HepG2 (cell line): ENCODE data around the gene RNLS. TPM values are rescaled to one million over a fixed set of nuclear protein-coding genes. Genes with fewer than 3 reads are reported as not detected.

Experiments
- ATAC-seq: fragments of 200-7000 bp; cut with Tn5 transposase; 3 replicates; pipeline ENCODE4 v1.9.1; 2020; ENCODE audit warnings: mild to moderate bottlenecking, moderate library complexity
- BruUV-seq: library from RNA; stranded (reverse); fragments of 400-500 nt; replicated peaks from 2 replicates; lab custom pipeline; 2021; lab: Mats Ljungman, UMichigan
- CTCF ChIA-PET: fragments of 300-600 bp; formaldehyde crosslinking; extraction: SDS; loops from one replicate; lab custom pipeline; 2021; ENCODE audit warnings: low total read pairs, inconsistent platforms, low intra/inter-chr PET ratio; lab: Yijun Ruan, JAX
- POLR2A ChIA-PET: fragments of 350-600 bp; sonication (Branson Sonifier 250); formaldehyde crosslinking; loops from one replicate; lab custom pipeline; 2020; ENCODE audit warnings: antibody characterized with exemption, inconsistent platforms; lab: Yijun Ruan, JAX
- DNase-seq: peaks from one replicate; pipeline ENCODE4 v3.0.0-alpha.2; 2015; ENCODE audit warnings: low spot score
- FAIRE-seq: peaks from 3 replicates; lab custom pipeline; 2011; peaks lifted over from hg19 to GRCh38; lab: Jason Lieb, UNC
- H2AFZ ChIP-seq: one replicate; pipeline ENCODE4 v1.6.1; 2011; ENCODE audit warnings: low read length, inconsistent platforms
- H3K27ac ChIP-seq: fragments of 300-600 bp; 3 replicates; pipeline ENCODE4 v1.8.0; 2011; ENCODE audit warnings: mixed run types, mild to moderate bottlenecking, mixed read lengths, low read length, inconsistent platforms; ENCODE audit not compliant: insufficient read depth; ENCODE audit errors: extremely low read length
- H3K27me3 ChIP-seq, 2 experiments: fragments of 200-600 bp in 1 of 2; 2 replicates in 1 of 2; 3 replicates in 1 of 2; pipeline versions ENCODE4 v1.6.0 to v1.8.0; 2011; ENCODE audit warnings: low read length in 2 of 2, mild to moderate bottlenecking in 2 of 2, moderate library complexity in 2 of 2, inconsistent platforms in 1 of 2; ENCODE audit not compliant: insufficient read depth in 2 of 2, control insufficient read depth in 1 of 2
- H3K36me3 ChIP-seq, 2 experiments: fragments of 200-600 bp in 1 of 2; replicated peaks in 1 of 2; 2 replicates in 1 of 2; 3 replicates in 1 of 2; pipeline versions ENCODE4 v1.5.1 to v1.8.0; 2011; ENCODE audit warnings: low read length in 2 of 2, inconsistent platforms in 1 of 2; ENCODE audit not compliant: insufficient read depth in 2 of 2, control insufficient read depth in 1 of 2
- H3K4me1 ChIP-seq: 2 replicates; pipeline ENCODE4 v1.5.1; 2012; ENCODE audit warnings: low read length, inconsistent platforms; ENCODE audit not compliant: insufficient read depth
- H3K4me2 ChIP-seq: 2 replicates; pipeline ENCODE4 v1.6.0; 2011; ENCODE audit warnings: low read depth, low read length, inconsistent platforms
- H3K4me3 ChIP-seq, 3 experiments: fragments of 200-600 bp in 1 of 3; sonication (generic), shearing (Covaris generic) in 1 of 3; replicated peaks in 1 of 3; 2 replicates each; pipeline ENCODE4 v1.5.1; 2011 to 2016; ENCODE audit warnings: low read length in 3 of 3, inconsistent platforms in 2 of 3, low read depth in 2 of 3, mild to moderate bottlenecking in 2 of 3, control low read depth in 1 of 3, mixed read lengths in 1 of 3; ENCODE audit not compliant: insufficient read depth in 1 of 3
- H3K79me2 ChIP-seq: one replicate; pipeline ENCODE4 v1.6.1; 2011; ENCODE audit warnings: low read length, inconsistent platforms; ENCODE audit not compliant: insufficient read depth
- H3K9ac ChIP-seq: 2 replicates; pipeline ENCODE4 v1.6.0; 2011; ENCODE audit warnings: mild to moderate bottlenecking, low read depth, low read length, inconsistent platforms; ENCODE audit not compliant: insufficient read depth
- H3K9me3 ChIP-seq: 2 replicates; pipeline ENCODE4 v1.5.1; 2012; ENCODE audit warnings: mild to moderate bottlenecking, low read length
- H4K20me1 ChIP-seq: 2 replicates; pipeline ENCODE4 v1.6.0; 2011; ENCODE audit warnings: inconsistent platforms, mild to moderate bottlenecking, low read length, moderate library complexity; ENCODE audit not compliant: insufficient read depth
- AKAP8 ChIP-seq: sonication (generic); formaldehyde crosslinking; IDR thresholded peaks from 2 replicates; pipeline ENCODE4 v1.5.1; 2020; ENCODE audit warnings: mild to moderate bottlenecking, missing genetic modification reagents
- BATF2 ChIP-seq: sonication (generic); formaldehyde crosslinking; IDR thresholded peaks from 2 replicates; pipeline ENCODE4 v1.8.0; 2022; ENCODE audit warnings: mild to moderate bottlenecking, missing genetic modification reagents, moderate library complexity
- BCLAF1 ChIP-seq: fragments of 450-650 bp; IDR thresholded peaks from 2 replicates; pipeline ENCODE4 v1.6.1; 2017; ENCODE audit warnings: mild to moderate bottlenecking
- FOSL1 ChIP-seq: sonication (generic); formaldehyde crosslinking; IDR thresholded peaks from 2 replicates; pipeline ENCODE4 v1.9.0; 2021; ENCODE audit warnings: missing genetic modification reagents, borderline replicate concordance
- GATA4 ChIP-seq: sonication (generic); IDR thresholded peaks from 2 replicates; pipeline ENCODE4 v1.6.1; 2016; ENCODE audit warnings: antibody characterized with exemption, low read depth, borderline replicate concordance
- GLI4 ChIP-seq: sonication (generic); formaldehyde crosslinking; IDR thresholded peaks from 2 replicates; pipeline ENCODE4 v1.5.1; 2020; ENCODE audit warnings: missing genetic modification reagents, mild to moderate bottlenecking, moderate library complexity, borderline replicate concordance
- POGK ChIP-seq: sonication (generic); formaldehyde crosslinking; conservative IDR thresholded peaks from 2 replicates; pipeline ENCODE4 v1.8.0; 2022; ENCODE audit warnings: mild to moderate bottlenecking, moderate library complexity, missing genetic modification reagents
- ZFP82 ChIP-seq: sonication (generic); formaldehyde crosslinking; IDR thresholded peaks from 2 replicates; pipeline ENCODE4 v1.5.1; 2020; ENCODE audit warnings: mild to moderate bottlenecking, missing genetic modification reagents, borderline replicate concordance
- ZMAT5 ChIP-seq: sonication (generic); formaldehyde crosslinking; IDR thresholded peaks from 2 replicates; pipeline ENCODE4 v1.5.0; 2020; ENCODE audit warnings: mild to moderate bottlenecking, low read depth, missing genetic modification reagents, borderline replicate concordance
- ZNF460 ChIP-seq: sonication (generic); formaldehyde crosslinking; IDR thresholded peaks from 2 replicates; pipeline ENCODE4 v1.5.1; 2020; ENCODE audit warnings: missing genetic modification reagents, mild to moderate bottlenecking, borderline replicate concordance
- WGBS: methylation state at CpG from one replicate; pipeline ENCODE4 v1.1.6; 2017; ENCODE audit warnings: low lambda C conversion rate; 5-methylcytosine and 5-hydroxymethylcytosine counted together
- in situ Hi-C: cut with HindIII; loops from 2 replicates; pipeline ENCODE4 v1.10.0; 2017; ENCODE audit warnings: low pct_unique_long_range_greater_than_20kb; ENCODE audit not compliant: extremely low pct_ligation_motif_present
- intact Hi-C: fragments of 100-400 bp; cut with micrococcal nuclease; formaldehyde crosslinking; loops from one replicate; pipeline ENCODE4 v1.10.0; 2022; ENCODE audit not compliant: unreplicated experiment
- polyA plus RNA-seq, 8 experiments: library from polyadenylated mRNA; depleted of rRNA in 3 of 8; stranded (reverse) in 7 of 8; unstranded in 1 of 8; fragments of >200 nt; fragmentation: Illumina TruSeq in 4 of 8; extraction: Trizol in 4 of 8; gene quantifications; 2 replicates each; pipeline versions ENCODE4 v1.2.1 to v1.2.3, GENCODE V29; 2011 to 2016; ENCODE audit warnings: low read depth in 4 of 8, missing spikeins in 1 of 8, mixed read lengths in 1 of 8; ENCODE audit not compliant: insufficient read depth in 1 of 8
- total RNA-seq, 5 experiments: library from RNA; depleted of rRNA; stranded (reverse); fragments of >200 nt; fragmentation: Illumina TruSeq; extraction: Trizol; gene quantifications; 2 replicates each; pipeline ENCODE4 v1.2.3, GENCODE V29; 2016; ENCODE audit warnings: low read depth in 1 of 5

Gene RNLS
- total and polyA plus RNA-seq, 2 of the 13 experiments (the other 11 are each of a cell fraction or from before 2014, with no cell fraction given), result not detected

GRCh38 chr10:88620441-88620840 lies 37.3 kb upstream of the RNLS start:
- no peaks in the 10 kb centered on the region for H3K27me3 ChIP-seq
- no peaks in the 10 kb centered on the region for H3K4me1 ChIP-seq
- in situ Hi-C loops (no loop called here), intact Hi-C loops (no loop called here)
- no peak for FAIRE-seq
- H3K9me3 ChIP-seq, result no peaks in the 10 kb centered on the region
- H4K20me1 ChIP-seq, result no peaks in the 10 kb centered on the region
- no peak overlapping the region for H3K27ac ChIP-seq
- no peak for ATAC-seq
- H2AFZ ChIP-seq, result no peak overlapping the region
- BruUV-seq, result no TSS peak
- no peak overlapping the region for H3K4me3 ChIP-seq
- no peaks in the 10 kb centered on the region for H3K36me3 ChIP-seq
- POLR2A ChIA-PET, result no interaction called here
- DNase-seq, result no peak
- CTCF ChIA-PET, result no interaction called here
- H3K4me2 ChIP-seq, result no peak overlapping the region
- no peaks in the 10 kb centered on the region for H3K79me2 ChIP-seq
- 0% methylated on average over 1 of the region's 1 CpG for WGBS
- TF ChIP-seq GATA4 (no peak), ZNF460 (CRISPR knock-in tag) (no peak), ZFP82 (no peak), FOSL1 (CRISPR knock-in tag) (no peak), BCLAF1 (no peak), ZMAT5 (CRISPR knock-in tag) (no peak), AKAP8 (no peak), GLI4 (CRISPR knock-in tag) (no peak), BATF2 (CRISPR knock-in tag) (no peak), POGK (CRISPR knock-in tag) (no peak)
- no peak overlapping the region for H3K9ac ChIP-seq
